CD4-positive, alpha-beta T cell (primary cell): ENCODE data around the gene SPATA19. TPM values are rescaled to one million over a fixed set of nuclear protein-coding genes. Genes with fewer than 3 reads are reported as not detected.

Experiments
- ATAC-seq: fragments of 200-7000 bp; cut with Tn5 transposase; one replicate; pipeline ENCODE4 v1.10.0; 2022; ENCODE audit warnings: mild to moderate bottlenecking; ENCODE audit not compliant: poor library complexity
- CTCF ChIA-PET: fragments of 350-600 bp; sonication (Branson Sonifier 250); formaldehyde crosslinking; loops from one replicate; lab custom pipeline; 2021; ENCODE audit warnings: antibody characterized with exemption, inconsistent platforms; lab: Charles Lee
- POLR2A ChIA-PET: fragments of 350-600 bp; sonication (Branson Sonifier 250); formaldehyde crosslinking; loops from one replicate; lab custom pipeline; 2021; ENCODE audit warnings: antibody characterized with exemption, inconsistent platforms; lab: Charles Lee
- DNase-seq, 14 experiments: peaks; one replicate each; pipeline ENCODE4 v3.0.0-alpha.2; 2013 to 2020; ENCODE audit warnings: mixed read lengths in 2 of 14
- H3K27ac ChIP-seq, 2 donors: one replicate each; pipeline versions ENCODE4 v1.5.1 to v1.7.0; 2013; ENCODE audit warnings: low read length in 2 of 2, low read depth in 1 of 2, mild to moderate bottlenecking in 1 of 2
- H3K27me3 ChIP-seq, 2 experiments: 1 replicate in 1 of 2; 2 replicates in 1 of 2; pipeline versions ENCODE4 v1.6.1 to v1.7.0; 2013; ENCODE audit warnings: low read length in 2 of 2, control low read depth in 1 of 2, mild to moderate bottlenecking in 1 of 2, moderate library complexity in 1 of 2; ENCODE audit not compliant: insufficient read depth in 2 of 2, control insufficient read depth in 1 of 2
- H3K36me3 ChIP-seq: one replicate; pipeline ENCODE4 v1.6.1; 2013; ENCODE audit warnings: low read length, control low read depth; ENCODE audit not compliant: insufficient read depth
- H3K4me1 ChIP-seq: one replicate; pipeline ENCODE4 v1.6.1; 2013; ENCODE audit warnings: low read length, control low read depth; ENCODE audit not compliant: insufficient read depth
- H3K4me3 ChIP-seq: one replicate; pipeline ENCODE4 v1.5.1; 2013; ENCODE audit warnings: mild to moderate bottlenecking, low read length, moderate library complexity
- H3K9me3 ChIP-seq, 2 experiments: 1 replicate in 1 of 2; 2 replicates in 1 of 2; pipeline versions ENCODE4 v1.6.1 to v1.7.0; 2013; ENCODE audit warnings: low read length in 2 of 2, mild to moderate bottlenecking in 2 of 2, control low read depth in 1 of 2, moderate library complexity in 1 of 2; ENCODE audit not compliant: control insufficient read depth in 1 of 2, insufficient read depth in 1 of 2
- H3K27ac Mint-ChIP-seq: one replicate; pipeline ENCODE4 v1.8.0; 2020; ENCODE audit warnings: mixed read lengths
- H3K27me3 Mint-ChIP-seq: one replicate; pipeline ENCODE4 v1.8.0; 2021; ENCODE audit warnings: mixed read lengths
- H3K36me3 Mint-ChIP-seq: one replicate; pipeline ENCODE4 v1.8.0; 2021; ENCODE audit warnings: low read depth, mixed read lengths
- H3K4me1 Mint-ChIP-seq: one replicate; pipeline ENCODE4 v1.8.0; 2021; ENCODE audit warnings: low read depth, mixed read lengths
- H3K4me3 Mint-ChIP-seq: one replicate; pipeline ENCODE4 v1.8.0; 2020; ENCODE audit warnings: mild to moderate bottlenecking, mixed read lengths
- H3K9me3 Mint-ChIP-seq: one replicate; pipeline ENCODE4 v1.8.0; 2020; ENCODE audit warnings: mixed read lengths
- CTCF ChIP-seq: fragments of 200-600 bp; IDR thresholded peaks from one replicate; pipeline ENCODE4 v1.8.0; 2022; ENCODE audit warnings: antibody characterized with exemption, mild to moderate bottlenecking
- intact Hi-C, 2 experiments: fragments of 100-400 bp; cut with DNase I in 1 of 2; cut with micrococcal nuclease in 1 of 2; formaldehyde crosslinking; loops; one replicate each; pipeline versions ENCODE4 v1.15.1 to v1.9.0; 2023 to 2025; cut with DNase I, micrococcal nuclease
- total RNA-seq, 174 experiments: library from RNA in 2 of 174; stranded (reverse) in 2 of 174; gene quantifications; one replicate each; pipeline ENCODE4 v1.2.3 and lab custom pipeline; 2021 to 2026

The SPATA19 gene
- total RNA-seq, 2 experiments from 2014 or later, result not detected

GRCh38 chr11:133819746-133820315, 25.5 kb downstream of the SPATA19 start:
- H3K4me1 Mint-ChIP-seq, result no peaks in the 10 kb centered on the region
- intact Hi-C loops, result no loop called here
- no peak overlapping the region for H3K27ac ChIP-seq
- ATAC-seq (no peak), DNase-seq (no peak)
- TF ChIP-seq CTCF, result no peak
- POLR2A ChIA-PET, result no interaction called here
- peaks cover 2 to 3% of the 10 kb centered on the region in 2 experiments for H3K27me3 ChIP-seq
- H3K27ac Mint-ChIP-seq, result no peak overlapping the region
- H3K36me3 ChIP-seq, result no peaks in the 10 kb centered on the region
- H3K27me3 Mint-ChIP-seq, result peaks cover 22% of the 10 kb centered on the region
- H3K36me3 Mint-ChIP-seq, result no peaks in the 10 kb centered on the region
- H3K4me1 ChIP-seq, result no peaks in the 10 kb centered on the region
- H3K9me3 ChIP-seq, result peaks cover 0 to 5% of the 10 kb centered on the region in 2 experiments
- no peak overlapping the region for H3K4me3 ChIP-seq
- H3K9me3 Mint-ChIP-seq, result no peaks in the 10 kb centered on the region
- CTCF ChIA-PET, result no interaction called here
- no peak overlapping the region for H3K4me3 Mint-ChIP-seq

- H3K27me3 Mint-ChIP-seq, result peaks cover 27% of the 10 kb centered on the region
- Histone ChIP-seq H3K4me3 (no peak overlapping the region), H3K9me3 (peaks cover 0 to 5% of the 10 kb centered on the region in 2 experiments), H3K27me3 (peaks cover 2 to 3% of the 10 kb centered on the region in 2 experiments), H3K27ac (no peak overlapping the region), H3K4me1 (no peaks in the 10 kb centered on the region), H3K36me3 (no peaks in the 10 kb centered on the region)
- intact Hi-C loops, result no loop called here
- H3K36me3 Mint-ChIP-seq, result no peaks in the 10 kb centered on the region
- ChIA-PET CTCF (no interaction called here), POLR2A (no interaction called here)
- no peak overlapping the region for H3K4me3 Mint-ChIP-seq
- DNase-seq (no peak), ATAC-seq (no peak)
- H3K4me1 Mint-ChIP-seq, result no peaks in the 10 kb centered on the region
- no peak for TF ChIP-seq CTCF
- H3K9me3 Mint-ChIP-seq, result no peaks in the 10 kb centered on the region
- no peak overlapping the region for H3K27ac Mint-ChIP-seq
Measured at GRCh38 chr11:133819114-133819513, 26.2 kb downstream of the SPATA19 start.

- H3K27ac ChIP-seq, result no peak overlapping the region
- intact Hi-C loops, result no loop called here
- no peak for ATAC-seq
- no peak overlapping the region for H3K4me3 ChIP-seq
- Mint-ChIP-seq H3K36me3 (no peaks in the 10 kb centered on the region), H3K4me3 (no peak overlapping the region), H3K4me1 (no peaks in the 10 kb centered on the region), H3K27ac (no peak overlapping the region), H3K9me3 (no peaks in the 10 kb centered on the region), H3K27me3 (peaks cover 35% of the 10 kb centered on the region)
- no peak for TF ChIP-seq CTCF
- peaks cover 0 to 5% of the 10 kb centered on the region in 2 experiments for H3K9me3 ChIP-seq
- DNase-seq, result no peak
- H3K4me1 ChIP-seq, result no peaks in the 10 kb centered on the region
- peaks cover 2 to 3% of the 10 kb centered on the region in 2 experiments for H3K27me3 ChIP-seq
- H3K36me3 ChIP-seq, result no peaks in the 10 kb centered on the region
- POLR2A ChIA-PET, result no interaction called here
- CTCF ChIA-PET, result no interaction called here
Measured at GRCh38 chr11:133818302-133818701, 27.0 kb downstream of the SPATA19 start.
